CD4-positive, CD25-positive, alpha-beta regulatory T cell (primary cell): ENCODE results near the gene KRT79. TPM values are rescaled to one million over a fixed set of nuclear protein-coding genes. Genes with fewer than 3 reads are reported as not detected.
A peak's percentile ranks its signal among the peaks of the same experiment; 100 is the strongest.

ENCODE experiments used
- ATAC-seq, 2 donors: fragments of 150-1000 bp; cut with Tn5 transposase; one replicate each; pipeline ENCODE4 v1.10.0; 2021; ENCODE audit warnings: low read depth in 2 of 2, moderate number of reproducible peaks in 2 of 2, moderate library complexity in 1 of 2
- DNase-seq, 3 donors: peaks; one replicate each; pipeline versions ENCODE4 v3.0.0 to v3.0.0-alpha.2; 2012 to 2022; ENCODE audit warnings: mixed read lengths in 1 of 3
- H3K27ac ChIP-seq: one replicate; pipeline ENCODE4 v1.7.0; 2013; ENCODE audit warnings: mild to moderate bottlenecking, low read length; ENCODE audit not compliant: insufficient read depth, poor library complexity, severe bottlenecking
- H3K27me3 ChIP-seq: one replicate; pipeline ENCODE4 v1.7.0; 2013; ENCODE audit warnings: low read length; ENCODE audit not compliant: control insufficient read depth, insufficient read depth
- H3K36me3 ChIP-seq: one replicate; pipeline ENCODE4 v1.7.0; 2013; ENCODE audit warnings: mild to moderate bottlenecking, low read length, moderate library complexity; ENCODE audit not compliant: control insufficient read depth, insufficient read depth
- H3K4me1 ChIP-seq: 2 replicates; pipeline ENCODE4 v1.7.0; 2013; ENCODE audit warnings: mild to moderate bottlenecking, low read length; ENCODE audit not compliant: insufficient read depth, control insufficient read depth, poor library complexity, severe bottlenecking
- H3K4me3 ChIP-seq: one replicate; pipeline ENCODE4 v1.7.0; 2013; ENCODE audit warnings: low read depth, mild to moderate bottlenecking, low read length, moderate library complexity
- H3K9me3 ChIP-seq, 2 experiments: 1 replicate in 1 of 2; 2 replicates in 1 of 2; pipeline ENCODE4 v1.7.0; 2013; ENCODE audit warnings: low read length in 2 of 2, mild to moderate bottlenecking in 1 of 2, moderate library complexity in 1 of 2; ENCODE audit not compliant: control insufficient read depth in 2 of 2
- H3K27ac Mint-ChIP-seq, 3 donors: one replicate each; pipeline ENCODE4 v1.8.0; 2020 to 2022; ENCODE audit warnings: mild to moderate bottlenecking in 3 of 3, mixed read lengths in 3 of 3, moderate library complexity in 2 of 3
- H3K27me3 Mint-ChIP-seq: one replicate; pipeline ENCODE4 v1.8.0; 2022; ENCODE audit warnings: mild to moderate bottlenecking, mixed read lengths
- H3K36me3 Mint-ChIP-seq: one replicate; pipeline ENCODE4 v1.8.0; 2020; ENCODE audit warnings: mixed read lengths
- H3K4me1 Mint-ChIP-seq, 4 donors: one replicate each; pipeline ENCODE4 v1.8.0; 2020 to 2022; ENCODE audit warnings: mixed read lengths in 4 of 4, mild to moderate bottlenecking in 1 of 4
- H3K4me3 Mint-ChIP-seq, 4 donors: one replicate each; pipeline ENCODE4 v1.8.0; 2020 to 2022; ENCODE audit warnings: mild to moderate bottlenecking in 4 of 4, mixed read lengths in 4 of 4, moderate library complexity in 3 of 4
- H3K9me3 Mint-ChIP-seq, 7 donors: one replicate each; pipeline ENCODE4 v1.8.0; 2020 to 2022; ENCODE audit warnings: mixed read lengths in 7 of 7, mild to moderate bottlenecking in 3 of 7, moderate library complexity in 2 of 7
- polyA plus RNA-seq, 4 donors: library from polyadenylated mRNA; unstranded; fragments of 300-500 nt; fragmentation: Illumina TruSeq; gene quantifications; one replicate each; pipeline ENCODE4 v1.2.3, GENCODE V29; 2021
- total RNA-seq: library from RNA; stranded (reverse); gene quantifications from one replicate; pipeline ENCODE4 v1.2.3, GENCODE V29; 2022

Gene KRT79
- total and polyA plus RNA-seq, 5 donors from 2014 or later: not detected

DNA sequence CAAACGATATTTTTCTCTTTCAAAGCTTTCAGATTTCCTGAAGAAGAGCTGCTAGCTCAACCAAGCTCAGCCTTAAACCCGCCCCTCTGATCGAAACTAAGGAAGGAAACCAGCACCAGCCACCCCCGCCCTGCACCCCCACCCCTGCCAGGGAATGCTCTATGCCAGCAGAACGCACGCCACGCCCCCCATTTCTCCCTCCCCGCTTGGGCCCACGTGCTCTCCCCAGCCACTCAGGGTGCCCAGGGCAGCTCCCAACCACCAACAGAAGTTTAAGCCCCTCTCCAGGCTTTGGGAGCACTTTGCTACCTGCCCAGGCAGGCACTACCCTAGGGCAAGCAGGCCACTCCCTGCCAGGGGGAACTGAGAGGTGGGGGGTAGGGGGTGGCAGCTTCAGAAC lies 33.5 kb upstream of the KRT79 start:
- no peak overlapping the region for H3K4me3 Mint-ChIP-seq
- no peak for ATAC-seq
- no peak for DNase-seq

DNA sequence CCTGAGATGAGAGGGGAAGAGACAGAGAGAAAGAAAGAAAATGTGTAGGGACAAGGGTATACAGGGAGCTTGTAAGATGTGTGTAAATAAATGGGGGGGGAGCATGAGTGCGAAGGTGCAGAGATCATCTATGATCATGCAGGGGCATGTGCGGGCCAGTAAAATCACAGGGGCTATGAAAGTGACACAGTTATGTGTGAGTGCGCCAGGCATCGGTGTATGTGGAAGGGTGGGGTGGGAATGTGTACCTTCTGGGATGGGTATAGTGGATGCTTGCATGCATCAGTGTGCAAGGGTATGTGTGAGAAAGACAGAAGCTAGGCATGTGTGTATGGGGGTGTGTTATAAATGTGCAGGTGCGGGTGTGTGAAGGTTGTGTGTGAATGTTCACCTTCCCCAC lies 33.0 kb upstream of the KRT79 start:
- peaks cover 7% of the 10 kb centered on the region for H3K27me3 Mint-ChIP-seq
- H3K4me1 Mint-ChIP-seq: peaks cover 0 to 16% (median 4%) of the 10 kb centered on the region in 4 donors
- no peaks in the 10 kb centered on the region for H3K36me3 Mint-ChIP-seq
- no peak overlapping the region for H3K4me3 Mint-ChIP-seq
- no peaks in the 10 kb centered on the region for H3K9me3 ChIP-seq
- no peak for ATAC-seq
- H3K9me3 Mint-ChIP-seq: no peaks in the 10 kb centered on the region
- DNase-seq: no peak
- peak overlapping the region in 2 of 3 donors; percentile 62 to 75 for H3K27ac Mint-ChIP-seq
- no peak overlapping the region for H3K4me3 ChIP-seq
- H3K27ac ChIP-seq: no peak overlapping the region
- H3K27me3 ChIP-seq: no peaks in the 10 kb centered on the region
- H3K36me3 ChIP-seq: no peaks in the 10 kb centered on the region
- no peaks in the 10 kb centered on the region for H3K4me1 ChIP-seq

More for the DNA sequence above, 33.5 kb upstream of the KRT79 start:
- Histone ChIP-seq H3K9me3 (no peaks in the 10 kb centered on the region), H3K4me1 (no peaks in the 10 kb centered on the region), H3K27ac (no peak overlapping the region), H3K27me3 (no peaks in the 10 kb centered on the region), H3K4me3 (no peak overlapping the region), H3K36me3 (no peaks in the 10 kb centered on the region)
- H3K27ac Mint-ChIP-seq: peak overlapping the region in 2 of 3 donors; percentile 62 to 75
- peaks cover 0 to 16% (median 4%) of the 10 kb centered on the region in 4 donors for H3K4me1 Mint-ChIP-seq
- peaks cover 7% of the 10 kb centered on the region for H3K27me3 Mint-ChIP-seq
- H3K36me3 Mint-ChIP-seq: no peaks in the 10 kb centered on the region
- no peaks in the 10 kb centered on the region for H3K9me3 Mint-ChIP-seq

DNA sequence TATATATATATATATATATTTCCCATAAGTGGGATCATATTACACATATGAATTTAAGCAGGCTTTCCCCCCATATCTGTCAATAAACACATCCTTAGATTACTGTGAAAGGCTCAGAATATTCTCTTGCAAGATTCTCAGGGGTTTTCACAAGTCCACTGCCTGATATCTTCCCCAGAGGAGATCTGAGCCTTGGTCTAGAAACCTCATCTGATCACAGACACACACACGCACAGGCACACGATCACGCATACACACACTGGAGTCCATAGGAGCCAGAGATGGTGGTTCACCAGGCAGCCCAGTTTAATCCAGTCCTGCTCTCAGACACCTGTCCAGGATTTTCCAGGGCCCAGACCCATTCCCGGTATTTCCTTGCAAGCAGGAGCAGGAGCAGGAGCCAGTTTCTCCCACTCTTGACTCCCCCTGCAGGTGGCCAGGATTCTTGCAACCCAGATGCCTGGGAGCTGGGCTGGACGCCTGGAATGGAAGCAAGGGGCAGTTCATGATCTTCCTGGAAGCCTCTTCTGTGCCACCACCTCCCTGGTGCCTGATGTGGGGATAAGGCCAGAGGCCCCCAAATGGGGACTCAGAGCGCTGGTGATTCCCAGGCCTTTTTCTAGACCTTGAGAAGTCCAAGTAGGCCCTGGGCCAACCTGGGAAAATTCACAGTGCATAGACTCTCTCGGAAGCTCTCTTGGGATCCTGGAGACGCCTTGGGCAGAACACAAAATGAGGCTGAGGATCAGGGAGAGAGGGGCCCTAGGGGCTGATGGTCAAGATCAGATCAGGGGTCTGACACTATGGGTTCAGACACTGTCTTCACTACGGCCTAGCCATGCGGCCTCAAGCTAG lies 31.2 kb upstream of the KRT79 start:
- H3K4me3 ChIP-seq: no peak overlapping the region
- no peak for ATAC-seq

DNA sequence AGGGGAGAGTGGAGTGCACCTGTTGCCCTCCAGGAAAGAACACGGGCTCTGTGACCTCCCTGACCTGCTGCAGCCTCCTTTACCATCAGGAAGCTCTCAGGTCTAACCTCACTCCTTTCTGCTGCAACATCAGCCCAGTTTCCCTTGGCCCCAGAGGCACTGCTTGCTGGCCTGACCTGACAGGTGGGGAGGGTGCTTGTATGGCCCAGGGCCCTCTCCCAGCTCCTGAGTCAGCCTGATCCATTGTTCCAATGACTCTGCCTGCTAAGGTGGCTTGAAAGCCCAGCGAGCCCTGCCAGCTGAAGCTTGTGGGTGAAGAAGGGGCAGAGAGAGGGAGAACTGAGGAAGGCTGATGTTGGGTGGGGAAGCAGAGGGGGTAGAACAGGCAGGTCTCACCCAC lies 27.9 kb upstream of the KRT79 start:
- Mint-ChIP-seq H3K27ac (no peak overlapping the region), H3K9me3 (peaks cover 0 to 2% (median 0%) of the 10 kb centered on the region in 7 donors), H3K36me3 (no peaks in the 10 kb centered on the region), H3K4me3 (no peak overlapping the region), H3K27me3 (peaks cover 4% of the 10 kb centered on the region), H3K4me1 (peaks cover 0 to 11% (median under 1%) of the 10 kb centered on the region in 4 donors)
- Histone ChIP-seq H3K9me3 (no peaks in the 10 kb centered on the region), H3K36me3 (no peaks in the 10 kb centered on the region), H3K4me1 (no peaks in the 10 kb centered on the region), H3K27ac (no peak overlapping the region), H3K27me3 (no peaks in the 10 kb centered on the region), H3K4me3 (no peak overlapping the region)
- DNase-seq (no peak), ATAC-seq (no peak)

More for the DNA sequence above, 31.2 kb upstream of the KRT79 start:
- H3K27ac ChIP-seq: no peak overlapping the region
- peak in 1 of 3 donors; percentile 21 for DNase-seq
- H3K4me1 ChIP-seq: no peaks in the 10 kb centered on the region
- Mint-ChIP-seq H3K4me1 (peaks cover 0 to 12% (median 7%) of the 10 kb centered on the region in 4 donors), H3K27me3 (peaks cover 11% of the 10 kb centered on the region), H3K27ac (no peak overlapping the region), H3K4me3 (no peak overlapping the region), H3K9me3 (peaks cover 0 to 2% (median 0%) of the 10 kb centered on the region in 7 donors), H3K36me3 (no peaks in the 10 kb centered on the region)
- no peaks in the 10 kb centered on the region for H3K9me3 ChIP-seq
- no peaks in the 10 kb centered on the region for H3K36me3 ChIP-seq
- H3K27me3 ChIP-seq: no peaks in the 10 kb centered on the region

DNA sequence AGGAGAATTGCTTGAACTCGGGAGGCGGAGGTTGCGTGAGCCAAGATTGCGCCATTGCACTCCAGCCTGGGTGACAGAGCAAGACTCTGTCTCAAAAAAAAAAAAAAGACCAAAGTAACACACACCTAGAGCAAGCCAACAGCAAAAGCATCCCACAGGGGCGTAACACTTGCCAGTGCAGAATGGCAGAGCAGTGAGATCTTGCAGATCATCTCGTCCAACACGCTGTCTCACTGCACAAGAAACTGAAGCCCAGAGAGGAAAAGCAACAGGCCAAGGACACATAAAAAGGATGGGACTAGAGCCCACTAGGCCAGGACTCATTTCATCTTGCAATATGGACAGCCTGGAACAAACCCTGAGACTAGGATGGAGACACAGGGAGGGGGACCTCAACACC lies 27.4 kb upstream of the KRT79 start:
- ATAC-seq (no peak), DNase-seq (no peak)
- Mint-ChIP-seq H3K27ac (peak overlapping the region in 1 of 3 donors; percentile 63), H3K9me3 (peaks cover 0 to 2% (median 0%) of the 10 kb centered on the region in 7 donors), H3K36me3 (no peaks in the 10 kb centered on the region), H3K4me1 (peaks cover 0 to 11% (median 0%) of the 10 kb centered on the region in 4 donors), H3K4me3 (no peak overlapping the region), H3K27me3 (peaks cover 7% of the 10 kb centered on the region)
- no peak overlapping the region for H3K27ac ChIP-seq
- no peaks in the 10 kb centered on the region for H3K27me3 ChIP-seq
- no peak overlapping the region for H3K4me3 ChIP-seq
- no peaks in the 10 kb centered on the region for H3K4me1 ChIP-seq
- H3K9me3 ChIP-seq: no peaks in the 10 kb centered on the region
- H3K36me3 ChIP-seq: no peaks in the 10 kb centered on the region

DNA sequence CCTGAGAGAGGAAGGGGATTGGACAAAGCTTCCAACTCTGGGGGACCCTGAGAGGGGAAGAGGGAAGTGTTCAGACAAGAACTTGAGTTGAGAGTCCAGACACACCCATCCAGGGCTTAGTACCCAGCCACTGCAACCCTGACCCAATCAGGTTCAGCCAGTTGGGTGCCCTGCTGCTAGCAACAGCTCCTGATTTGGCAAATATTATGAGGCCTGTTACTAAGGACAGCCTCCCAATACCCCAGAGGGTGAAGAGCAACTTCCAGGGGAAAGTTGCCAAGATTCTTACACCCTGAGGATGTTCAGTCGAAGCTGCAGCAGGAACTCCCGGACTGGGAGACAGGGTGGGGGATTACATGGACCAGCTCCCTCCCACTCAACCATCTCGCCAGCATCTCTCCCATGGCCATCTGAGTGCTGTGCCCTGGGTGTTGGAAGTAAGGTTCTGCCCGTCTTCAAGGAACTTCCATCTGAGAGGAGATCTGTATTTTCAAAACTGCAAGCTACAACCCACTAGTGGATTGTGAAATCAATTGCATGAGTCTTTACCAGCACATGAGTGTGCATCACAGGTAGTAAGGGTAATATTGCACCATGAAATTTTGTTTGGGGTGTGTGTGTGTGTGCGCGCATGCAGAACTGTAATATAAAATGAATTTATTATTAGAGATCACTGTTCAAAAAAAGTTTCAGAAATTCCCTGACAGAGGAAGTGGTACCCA lies 26.2 kb upstream of the KRT79 start:
- H3K4me1 ChIP-seq: no peaks in the 10 kb centered on the region
- H3K36me3 Mint-ChIP-seq: no peaks in the 10 kb centered on the region
- H3K36me3 ChIP-seq: no peaks in the 10 kb centered on the region
- no peak overlapping the region for H3K4me3 Mint-ChIP-seq
- ATAC-seq: no peak
- H3K27ac Mint-ChIP-seq: no peak overlapping the region
- DNase-seq: no peak
- H3K9me3 ChIP-seq: no peaks in the 10 kb centered on the region
- H3K27me3 ChIP-seq: no peaks in the 10 kb centered on the region
- peaks cover 7% of the 10 kb centered on the region for H3K27me3 Mint-ChIP-seq
- H3K4me3 ChIP-seq: no peak overlapping the region
- H3K9me3 Mint-ChIP-seq: peaks cover 0 to 2% (median 0%) of the 10 kb centered on the region in 7 donors
- H3K27ac ChIP-seq: no peak overlapping the region
- H3K4me1 Mint-ChIP-seq: peaks cover 0 to 10% (median 0%) of the 10 kb centered on the region in 4 donors

DNA sequence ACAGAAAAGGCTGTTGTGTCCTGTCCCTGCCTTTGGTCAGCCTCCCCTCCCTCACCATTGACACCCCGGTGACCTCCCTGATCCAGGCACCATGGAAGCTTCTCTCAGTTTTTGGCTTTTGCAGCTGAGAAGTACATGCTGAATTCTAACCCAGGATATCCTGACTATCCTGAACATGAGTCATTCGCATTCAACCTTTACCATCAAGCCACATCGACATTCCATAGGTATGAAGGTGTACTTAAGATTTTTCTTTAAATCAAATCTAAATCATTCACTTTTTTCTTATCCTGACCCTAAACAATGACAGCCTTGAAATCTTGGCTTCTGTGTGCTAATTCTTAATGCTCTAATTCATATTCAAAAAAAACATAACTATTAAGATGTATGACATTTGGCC lies 23.4 kb upstream of the KRT79 start:
- ATAC-seq (no peak), DNase-seq (no peak)
- Histone ChIP-seq H3K27ac (no peak overlapping the region), H3K36me3 (no peaks in the 10 kb centered on the region), H3K4me1 (no peaks in the 10 kb centered on the region), H3K4me3 (no peak overlapping the region), H3K9me3 (no peaks in the 10 kb centered on the region), H3K27me3 (peaks cover 2% of the 10 kb centered on the region)
- Mint-ChIP-seq H3K4me3 (no peak overlapping the region), H3K9me3 (peaks cover 0 to 2% (median 0%) of the 10 kb centered on the region in 7 donors), H3K27me3 (peaks cover 18% of the 10 kb centered on the region), H3K4me1 (peaks cover 0 to 5% (median 0%) of the 10 kb centered on the region in 4 donors), H3K36me3 (no peaks in the 10 kb centered on the region), H3K27ac (no peak overlapping the region)
